Measurements from ENCODE around the gene HSDL1.
A peak's percentile ranks its signal among the peaks of the same experiment; 100 is the strongest.

HSDL1 gene

GRCh38 chr16:84176192-84177053 is 31.4 kb upstream of the HSDL1 start:
- DNase-seq (ENCODE audit: low read depth in 3 of 3) = no peak

- DNase-seq (ENCODE audit: low read depth in 3 of 3) = peak; percentile 29 to 46 (median 43)
Observed at GRCh38 chr16:84175350-84176081, 30.5 kb upstream of the HSDL1 start.

- DNase-seq (ENCODE audit: low read depth in 3 of 3) = no peak
Observed at GRCh38 chr16:84174396-84174795, 29.4 kb upstream of the HSDL1 start.

GRCh38 chr16:84169765-84170310 is 24.9 kb upstream of the HSDL1 start:
- no peak for DNase-seq (ENCODE audit: low read depth in 3 of 3)

GRCh38 chr16:84166796-84167695 is 22.1 kb upstream of the HSDL1 start:
- DNase-seq (ENCODE audit: low read depth in 3 of 3) = peak in 1 of 3 donors; percentile 21

- no peak for DNase-seq (ENCODE audit: low read depth in 3 of 3)
Observed at GRCh38 chr16:84165746-84166145, 20.8 kb upstream of the HSDL1 start.

- DNase-seq (ENCODE audit: low read depth in 3 of 3) = no peak
Observed at GRCh38 chr16:84161801-84162200, 16.8 kb upstream of the HSDL1 start.

- no peak for DNase-seq (ENCODE audit: low read depth in 3 of 3)
Observed at GRCh38 chr16:84161037-84161436, 16.1 kb upstream of the HSDL1 start.

GRCh38 chr16:84159800-84160199 is 14.8 kb upstream of the HSDL1 start:
- DNase-seq (ENCODE audit: low read depth in 3 of 3) = no peak

GRCh38 chr16:84159007-84159406 is 14.0 kb upstream of the HSDL1 start:
- no peak for DNase-seq (ENCODE audit: low read depth in 3 of 3)

- no peak for DNase-seq (ENCODE audit: low read depth in 3 of 3)
Observed at GRCh38 chr16:84156342-84156784, 11.4 kb upstream of the HSDL1 start.

- DNase-seq (ENCODE audit: low read depth in 3 of 3) = no peak
Observed at GRCh38 chr16:84155771-84156170, 10.8 kb upstream of the HSDL1 start.

- no peak for DNase-seq (ENCODE audit: low read depth in 3 of 3)
Observed at GRCh38 chr16:84155226-84155625, 10.2 kb upstream of the HSDL1 start.

GRCh38 chr16:84153660-84154214 is 8.8 kb upstream of the HSDL1 start:
- no peak for DNase-seq (ENCODE audit: low read depth in 3 of 3)

GRCh38 chr16:84150926-84151325 is 5.9 kb upstream of the HSDL1 start:
- no peak for DNase-seq (ENCODE audit: low read depth in 3 of 3)

- peak in 1 of 3 donors; percentile 40 for DNase-seq (ENCODE audit: low read depth in 3 of 3)
Observed at GRCh38 chr16:84144209-84144858, 643 bp downstream of the HSDL1 start.

GRCh38 chr16:84143784-84144199 is 1.2 kb downstream of the HSDL1 start:
- DNase-seq (ENCODE audit: low read depth in 3 of 3) = peak in 1 of 3 donors; percentile 27

- no peak for DNase-seq (ENCODE audit: low read depth in 3 of 3)
Observed at GRCh38 chr16:84143081-84143480, 1.9 kb downstream of the HSDL1 start.

- no peak for DNase-seq (ENCODE audit: low read depth in 3 of 3)
Observed at GRCh38 chr16:84141143-84141670, 3.8 kb downstream of the HSDL1 start.

GRCh38 chr16:84139628-84140258 is 5.2 kb downstream of the HSDL1 start:
- no peak for DNase-seq (ENCODE audit: low read depth in 3 of 3)
